BE2C (cell line): ENCODE measurements around the gene LMBRD2.
A peak's percentile ranks its signal among the peaks of the same experiment; 100 is the strongest.

Source experiments
- DNase-seq: peaks from one replicate; pipeline ENCODE4 v3.0.0-alpha.2; 2020
- H3K27me3 ChIP-seq: fragments of 250-450 bp; sonication (Bioruptor Pico); 2 replicates; pipeline ENCODE4 v1.5.1; 2020; ENCODE audit warnings: mild to moderate bottlenecking
- H3K36me3 ChIP-seq: fragments of 250-450 bp; sonication (Bioruptor Pico); 2 replicates; pipeline ENCODE4 v1.5.1; 2020; ENCODE audit warnings: mild to moderate bottlenecking
- H3K4me1 ChIP-seq: fragments of 250-450 bp; sonication (Bioruptor Pico); 2 replicates; pipeline ENCODE4 v1.5.1; 2020
- H3K4me3 ChIP-seq: 2 replicates; pipeline ENCODE4 v1.5.1; 2011; ENCODE audit warnings: low read depth, low read length
- H3K9me3 ChIP-seq: fragments of 250-450 bp; sonication (Bioruptor Pico); 2 replicates; pipeline ENCODE4 v1.5.1; 2020
- CTCF ChIP-seq: IDR thresholded peaks from 2 replicates; pipeline ENCODE4 v1.5.1; 2012; ENCODE audit warnings: mild to moderate bottlenecking, low read depth, low read length

The LMBRD2 gene

DNA sequence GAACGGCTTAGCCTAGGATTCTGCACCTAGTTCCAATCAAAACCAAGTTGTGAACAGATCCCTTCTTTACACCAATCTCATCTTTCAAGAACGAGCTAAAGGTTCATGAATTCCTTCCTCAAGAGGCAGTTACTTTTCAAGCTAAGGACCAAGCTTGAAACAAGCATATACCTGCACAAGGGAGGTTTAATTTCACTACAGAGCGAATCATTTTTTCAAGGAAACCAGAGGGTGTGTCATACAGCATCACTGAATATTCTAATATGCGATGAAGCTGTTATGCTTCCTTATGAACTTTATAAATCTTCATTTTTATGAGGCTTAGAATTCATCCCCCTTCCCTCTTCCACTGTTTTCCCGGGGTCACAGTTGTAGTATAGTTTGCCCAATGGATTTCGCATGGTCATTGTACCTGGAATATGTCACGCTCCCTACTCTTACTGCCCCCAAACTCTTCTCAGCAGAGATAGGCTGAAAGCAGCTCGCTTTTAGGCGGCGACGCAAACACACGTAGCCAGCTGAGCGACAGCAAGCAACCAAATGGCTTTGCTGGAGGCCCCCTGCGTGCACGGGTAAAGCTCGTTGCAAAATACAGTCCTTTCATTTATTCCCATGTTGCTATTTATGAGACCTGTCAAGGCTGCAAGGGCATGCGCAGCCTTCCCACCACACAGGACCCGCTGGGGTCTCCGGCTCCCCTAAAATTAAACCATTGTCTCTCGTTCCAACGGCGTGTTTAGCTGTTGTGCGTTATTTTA, 832 bp downstream of the LMBRD2 start:
- no peak for TF ChIP-seq CTCF
- Histone ChIP-seq H3K4me1 (peaks cover 4% of the 10 kb centered on the region), H3K36me3 (peaks cover 35% of the 10 kb centered on the region), H3K27me3 (no peaks in the 10 kb centered on the region), H3K4me3 (peak overlapping the region; percentile 96), H3K9me3 (no peaks in the 10 kb centered on the region)
- peak; percentile 62 for DNase-seq

DNA sequence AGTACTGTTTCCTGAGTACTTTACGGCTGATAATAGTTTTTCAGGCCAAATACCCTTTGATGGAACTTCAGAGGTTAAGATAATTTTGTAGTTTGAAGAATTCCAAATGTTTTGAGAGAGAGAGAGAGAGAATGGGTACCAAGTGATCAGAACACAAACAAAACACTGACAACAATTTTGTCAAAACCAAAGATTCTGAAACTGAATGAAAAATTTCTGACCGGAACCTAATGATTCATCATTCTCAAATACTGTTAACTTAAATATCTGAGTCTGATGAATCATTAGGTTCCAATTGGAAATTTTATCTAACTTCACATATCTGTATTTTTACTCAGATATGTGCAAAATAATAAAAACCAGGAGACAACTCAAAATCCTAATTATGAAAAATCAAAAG, 4.0 kb downstream of the LMBRD2 start:
- Histone ChIP-seq H3K27me3 (no peaks in the 10 kb centered on the region), H3K36me3 (peaks cover 12% of the 10 kb centered on the region), H3K4me3 (no peak overlapping the region), H3K4me1 (no peaks in the 10 kb centered on the region), H3K9me3 (no peaks in the 10 kb centered on the region)
- DNase-seq, result no peak
- TF ChIP-seq CTCF, result no peak

GRCh38 chr5:36146390-36146789, 5.3 kb downstream of the LMBRD2 start:
- H3K36me3 ChIP-seq, result peaks cover 9% of the 10 kb centered on the region
- no peak for DNase-seq
- TF ChIP-seq CTCF, result no peak
- H3K27me3 ChIP-seq, result no peaks in the 10 kb centered on the region
- H3K4me3 ChIP-seq, result no peak overlapping the region
- H3K4me1 ChIP-seq, result no peaks in the 10 kb centered on the region
- H3K9me3 ChIP-seq, result no peaks in the 10 kb centered on the region

DNA sequence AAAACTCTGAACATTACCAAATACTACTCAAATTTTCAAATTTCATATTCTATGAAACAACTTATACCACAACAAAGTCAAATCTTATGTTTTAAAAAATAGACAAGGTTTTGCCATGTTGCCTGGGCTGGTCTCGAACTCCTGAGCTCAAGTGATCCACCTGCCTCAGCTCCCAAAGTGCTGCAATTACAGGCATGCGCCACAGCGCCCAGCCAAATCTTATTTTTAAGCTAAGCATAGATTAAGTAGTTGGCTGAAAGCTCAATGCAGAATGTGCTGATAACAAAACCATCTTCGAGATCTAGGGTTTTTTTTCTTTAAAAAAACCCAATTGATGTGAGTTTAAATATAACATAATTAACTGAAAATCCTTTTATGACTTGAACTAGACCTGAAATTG, 6.4 kb downstream of the LMBRD2 start:
- H3K9me3 ChIP-seq, result no peaks in the 10 kb centered on the region
- TF ChIP-seq CTCF, result no peak
- H3K36me3 ChIP-seq, result peaks cover 11% of the 10 kb centered on the region
- H3K4me1 ChIP-seq, result no peaks in the 10 kb centered on the region
- H3K4me3 ChIP-seq, result no peak overlapping the region
- no peaks in the 10 kb centered on the region for H3K27me3 ChIP-seq
- no peak for DNase-seq

- TF ChIP-seq CTCF, result no peak
- DNase-seq, result no peak
- Histone ChIP-seq H3K27me3 (no peaks in the 10 kb centered on the region), H3K4me3 (no peak overlapping the region), H3K36me3 (peaks cover 20% of the 10 kb centered on the region), H3K9me3 (no peaks in the 10 kb centered on the region), H3K4me1 (no peaks in the 10 kb centered on the region)
Observed at GRCh38 chr5:36138900-36139683, 12.6 kb downstream of the LMBRD2 start.

DNA sequence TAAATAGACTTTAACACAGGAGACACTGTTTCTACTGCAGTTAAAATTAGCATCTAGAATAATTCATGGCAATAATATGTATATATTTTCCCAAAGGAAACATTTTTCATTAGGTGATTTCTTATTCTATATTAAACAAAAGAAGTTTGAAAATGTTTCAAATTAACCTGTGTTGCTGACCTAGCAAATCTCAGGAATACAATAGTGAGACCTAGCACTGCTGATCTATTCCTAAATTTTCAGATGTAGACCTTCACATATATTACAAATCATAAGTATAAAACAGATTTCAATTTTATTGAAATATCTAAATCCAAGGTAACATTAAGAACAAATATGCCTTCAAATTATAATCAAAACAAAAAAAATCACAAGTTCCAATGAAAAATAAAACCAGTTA, 15.1 kb downstream of the LMBRD2 start:
- Histone ChIP-seq H3K36me3 (peaks cover 12% of the 10 kb centered on the region), H3K4me1 (no peaks in the 10 kb centered on the region), H3K4me3 (no peak overlapping the region), H3K9me3 (no peaks in the 10 kb centered on the region), H3K27me3 (no peaks in the 10 kb centered on the region)
- no peak for DNase-seq
- no peak for TF ChIP-seq CTCF
